Stimulated activated CD8-positive, alpha-beta memory T cell treated with anti-CD3 and anti-CD28 coated beads, Interleukin-7, amount 100 ng/mL, for 24 hours (primary cell): ENCODE results near the gene DPF3.

Experiments used
- DNase-seq: peaks from one replicate; pipeline ENCODE4 v3.0.0-alpha.2; 2020; ENCODE audit warnings: low read depth

The DPF3 gene

GRCh38 chr14:72904840-72905561 is 11.1 kb upstream of the DPF3 start:
- no peak for DNase-seq

GRCh38 chr14:72904218-72904617 is 10.3 kb upstream of the DPF3 start:
- DNase-seq: no peak

GRCh38 chr14:72903716-72904115 is 9.8 kb upstream of the DPF3 start:
- no peak for DNase-seq

- no peak for DNase-seq
Measured at GRCh38 chr14:72902801-72903530, 9.1 kb upstream of the DPF3 start.

GRCh38 chr14:72901361-72901760 is 7.5 kb upstream of the DPF3 start:
- DNase-seq: no peak

GRCh38 chr14:72898448-72898847 is 4.5 kb upstream of the DPF3 start:
- DNase-seq: no peak

GRCh38 chr14:72894623-72895378 is 900 bp upstream of the DPF3 start:
- no peak for DNase-seq

GRCh38 chr14:72894323-72894622 is 372 bp upstream of the DPF3 start:
- no peak for DNase-seq

- DNase-seq: no peak
Measured at GRCh38 chr14:72892879-72893635, 844 bp downstream of the DPF3 start.

GRCh38 chr14:72892103-72892878 is 1.6 kb downstream of the DPF3 start:
- DNase-seq: no peak

GRCh38 chr14:72891666-72892102 is 2.2 kb downstream of the DPF3 start:
- no peak for DNase-seq

GRCh38 chr14:72889366-72889765 is 4.5 kb downstream of the DPF3 start:
- no peak for DNase-seq

GRCh38 chr14:72888636-72889201 is 5.2 kb downstream of the DPF3 start:
- no peak for DNase-seq

- DNase-seq: no peak
Measured at GRCh38 chr14:72888192-72888591, 5.7 kb downstream of the DPF3 start.

- no peak for DNase-seq
Measured at GRCh38 chr14:72887514-72887913, 6.4 kb downstream of the DPF3 start.

GRCh38 chr14:72884386-72884785 is 9.5 kb downstream of the DPF3 start:
- no peak for DNase-seq

GRCh38 chr14:72883961-72884360 is 9.9 kb downstream of the DPF3 start:
- DNase-seq: no peak

- DNase-seq: no peak
Measured at GRCh38 chr14:72883109-72883508, 10.8 kb downstream of the DPF3 start.

- no peak for DNase-seq
Measured at GRCh38 chr14:72882463-72882862, 11.4 kb downstream of the DPF3 start.

GRCh38 chr14:72882047-72882446 is 11.9 kb downstream of the DPF3 start:
- no peak for DNase-seq

GRCh38 chr14:72881543-72881942 is 12.4 kb downstream of the DPF3 start:
- no peak for DNase-seq
